IMR-90 (cell line): ENCODE measurements around the gene DLX6. TPM values are rescaled to one million over a fixed set of nuclear protein-coding genes. Genes with fewer than 3 reads are reported as not detected.

Source experiments
- ATAC-seq: fragments of 200-7000 bp; cut with Tn5 transposase; 2 replicates; pipeline ENCODE4 v1.9.1; 2020; ENCODE audit warnings: low read depth, mild to moderate bottlenecking, moderate library complexity
- BruUV-seq: library from RNA; stranded (reverse); fragments of 400-500 nt; replicated peaks from 2 replicates; lab custom pipeline; 2021; lab: Mats Ljungman, UMichigan
- CTCF ChIA-PET: fragments of 300-600 bp; formaldehyde crosslinking; extraction: SDS; loops from one replicate; lab custom pipeline; 2021; ENCODE audit warnings: antibody characterized with exemption; lab: Yijun Ruan, JAX
- POLR2A ChIA-PET: fragments of 300-600 bp; sonication (Branson Sonifier 250); formaldehyde crosslinking; loops from one replicate; lab custom pipeline; 2022; ENCODE audit warnings: antibody characterized with exemption; ENCODE audit not compliant: unreplicated experiment; lab: Charles Lee
- DNase-seq: peaks from one replicate; pipeline ENCODE4 v3.0.0; 2013
- H2AFZ ChIP-seq: replicated peaks from 2 replicates; pipeline ENCODE3; 2013; ENCODE audit warnings: low read length, mild to moderate bottlenecking; ENCODE audit not compliant: poor library complexity
- H2AK5ac ChIP-seq: 2 replicates; pipeline ENCODE4 v1.6.1; 2013; ENCODE audit warnings: low read depth, low read length, inconsistent platforms
- H2AK9ac ChIP-seq: replicated peaks from 2 replicates; pipeline ENCODE3; 2013; ENCODE audit warnings: mild to moderate bottlenecking, low read depth, low read length, moderate library complexity; ENCODE audit not compliant: poor library complexity
- H2BK120ac ChIP-seq: 2 replicates; pipeline ENCODE4 v1.6.1; 2013; ENCODE audit warnings: low read depth, low read length, inconsistent platforms
- H2BK15ac ChIP-seq: 3 replicates; pipeline ENCODE4 v1.6.1; 2013; ENCODE audit warnings: low read depth, low read length, inconsistent platforms
- H2BK20ac ChIP-seq: 2 replicates; pipeline ENCODE4 v1.6.1; 2013; ENCODE audit warnings: low read depth, mild to moderate bottlenecking, inconsistent platforms, low read length, moderate library complexity
- H2BK5ac ChIP-seq: 2 replicates; pipeline ENCODE4 v1.6.1; 2013; ENCODE audit warnings: mild to moderate bottlenecking, low read depth, low read length, inconsistent platforms; ENCODE audit not compliant: poor library complexity, severe bottlenecking
- H3K14ac ChIP-seq: replicated peaks from 2 replicates; pipeline ENCODE4 v1.6.1; 2013; ENCODE audit warnings: low read depth, low read length, inconsistent platforms
- H3K18ac ChIP-seq: 2 replicates; pipeline ENCODE4 v1.6.1; 2013; ENCODE audit warnings: low read depth, low read length, control low read depth
- H3K23ac ChIP-seq: 2 replicates; pipeline ENCODE4 v1.6.1; 2013; ENCODE audit warnings: low read depth, low read length, inconsistent platforms
- H3K27ac ChIP-seq: 2 replicates; pipeline ENCODE4 v1.5.1; 2013; ENCODE audit warnings: mild to moderate bottlenecking, control low read depth, low read length; ENCODE audit not compliant: insufficient read depth
- H3K27me3 ChIP-seq: 2 replicates; pipeline ENCODE4 v1.6.1; 2013; ENCODE audit warnings: low read length; ENCODE audit not compliant: control insufficient read depth, insufficient read depth
- H3K36me3 ChIP-seq: 2 replicates; pipeline ENCODE4 v1.6.1; 2013; ENCODE audit warnings: low read length, mixed read lengths; ENCODE audit not compliant: control insufficient read depth, insufficient read depth
- H3K4ac ChIP-seq: 2 replicates; pipeline ENCODE4 v1.6.1; 2013; ENCODE audit warnings: low read depth, low read length, inconsistent platforms
- H3K4me1 ChIP-seq: 2 replicates; pipeline ENCODE4 v1.6.1; 2013; ENCODE audit warnings: low read length, mixed read lengths; ENCODE audit not compliant: control insufficient read depth, insufficient read depth
- H3K4me2 ChIP-seq: 2 replicates; pipeline ENCODE4 v1.6.1; 2013; ENCODE audit warnings: low read depth, mild to moderate bottlenecking, control low read depth, low read length, moderate library complexity
- H3K4me3 ChIP-seq: 2 replicates; pipeline ENCODE4 v1.5.1; 2013; ENCODE audit warnings: low read depth, mild to moderate bottlenecking, control low read depth, low read length, moderate library complexity; ENCODE audit not compliant: insufficient read depth
- H3K56ac ChIP-seq: 2 replicates; pipeline ENCODE4 v1.6.1; 2013; ENCODE audit warnings: low read length, inconsistent platforms; ENCODE audit not compliant: insufficient read depth; ENCODE audit errors: extremely low read depth
- H3K79me1 ChIP-seq, 2 experiments: 2 replicates each; pipeline ENCODE4 v1.6.1; 2013; ENCODE audit warnings: low read length in 2 of 2, inconsistent platforms in 1 of 2, low read depth in 1 of 2
- H3K9ac ChIP-seq: 2 replicates; pipeline ENCODE4 v1.6.1; 2013; ENCODE audit warnings: low read depth, low read length, control low read depth
- H3K9me1 ChIP-seq: 2 replicates; pipeline ENCODE4 v1.6.1; 2013; ENCODE audit warnings: low read length, inconsistent platforms; ENCODE audit not compliant: insufficient read depth
- H3K9me3 ChIP-seq: 2 replicates; pipeline ENCODE4 v1.6.1; 2013; ENCODE audit warnings: low read length; ENCODE audit not compliant: control insufficient read depth, insufficient read depth
- H4K20me1 ChIP-seq: 2 replicates; pipeline ENCODE4 v1.6.1; 2013; ENCODE audit warnings: low read length, inconsistent platforms; ENCODE audit not compliant: insufficient read depth
- H4K5ac ChIP-seq: 2 replicates; pipeline ENCODE4 v1.6.1; 2013; ENCODE audit warnings: mild to moderate bottlenecking, low read depth, low read length, control low read depth
- H4K8ac ChIP-seq, 2 experiments: 2 replicates each; pipeline ENCODE4 v1.6.1; 2013; ENCODE audit warnings: low read depth in 2 of 2, low read length in 2 of 2, control low read depth in 1 of 2, inconsistent platforms in 1 of 2
- H4K91ac ChIP-seq: 2 replicates; pipeline ENCODE4 v1.6.1; 2013; ENCODE audit warnings: low read depth, low read length, inconsistent platforms; ENCODE audit not compliant: insufficient read depth
- BHLHE40 ChIP-seq: fragments of 150-350 bp; IDR thresholded peaks from 2 replicates; pipeline ENCODE4 v1.6.1; 2016; ENCODE audit warnings: mild to moderate bottlenecking, low read depth, low read length
- SMC3 ChIP-seq: fragments of 150-350 bp; IDR thresholded peaks from 2 replicates; pipeline ENCODE4 v1.6.1; 2016; ENCODE audit warnings: low read depth, mild to moderate bottlenecking, antibody characterized with exemption, low read length, moderate library complexity
- dilution Hi-C: fragments of 300-500 bp; cut with HindIII; formaldehyde crosslinking; loops from one replicate; pipeline ENCODE4 v1.14.3; 2018; ENCODE audit warnings: low sequenced_read_pairs; ENCODE audit not compliant: unreplicated experiment
- in situ Hi-C: fragments of 300-500 bp; cut with MboI; formaldehyde crosslinking; loops from 3 replicates; pipeline ENCODE4 v1.14.3; 2019; ENCODE audit warnings: low sequenced_read_pairs, inconsistent platforms, mixed read lengths
- intact Hi-C: fragments of 100-400 bp; cut with micrococcal nuclease; formaldehyde crosslinking; loops from 2 replicates; pipeline ENCODE4 v1.10.0; 2022
- polyA plus RNA-seq, 3 experiments: library from polyadenylated mRNA; depleted of rRNA; stranded (reverse); fragments of >200 nt; gene quantifications; 2 replicates each; pipeline ENCODE4 v1.2.3, GENCODE V29; 2012; ENCODE audit warnings: low replicate concordance in 1 of 3
- total RNA-seq: library from RNA; depleted of rRNA; stranded (reverse); fragments of >200 nt; gene quantifications from 2 replicates; pipeline ENCODE4 v1.2.3, GENCODE V29; 2012
- TF ChIP-seq, protein P1 (sequence below): conservative IDR thresholded peaks from 2 replicates; pipeline ENCODE4 v1.5.1; 2012; ENCODE audit warnings: mild to moderate bottlenecking, low read depth, low read length, improper control_type of control experiment
- TF ChIP-seq, protein P2 (sequence below): fragments of 150-350 bp; IDR thresholded peaks from 2 replicates; pipeline ENCODE4 v1.6.1; 2016; ENCODE audit warnings: low read depth, mild to moderate bottlenecking, low read length, moderate library complexity, borderline replicate concordance
- TF ChIP-seq, protein P3 (sequence below): fragments of 150-350 bp; IDR thresholded peaks from 2 replicates; pipeline ENCODE4 v1.6.1; 2017; ENCODE audit warnings: mild to moderate bottlenecking, antibody characterized with exemption, low read length, low read depth

DLX6 gene
- total and polyA plus RNA-seq, 2 of the 4 experiments (the other 2 are of a cell fraction) = not detected

DNA sequence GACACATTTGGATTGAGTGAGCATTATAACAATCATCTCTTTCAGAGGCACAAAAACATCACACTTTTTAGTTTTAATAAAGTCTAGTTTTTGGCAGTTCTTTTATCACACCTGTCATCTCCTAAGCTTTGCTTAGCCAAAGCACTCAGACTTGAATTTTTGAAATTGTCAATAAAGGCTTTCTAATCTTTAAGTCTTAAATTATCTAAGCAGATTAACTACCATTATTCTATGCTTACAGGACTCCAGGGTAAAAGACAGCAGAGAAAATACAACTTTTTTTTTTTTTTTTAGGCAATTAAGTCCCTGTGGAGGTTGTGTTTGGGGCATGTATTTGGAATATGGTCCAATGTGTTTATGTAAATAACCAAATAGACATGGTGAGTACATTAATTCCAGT is 17.6 kb upstream of the DLX6 start:
- ChIA-PET POLR2A (no interaction called here), CTCF (interaction anchor here (0.7 kb wide), 1 partner anchor 40 kb away, joined by 14 read pairs; no protein-coding TSS in a partner anchor)

More for the DNA sequence above, 17.6 kb upstream of the DLX6 start:
- Histone ChIP-seq H3K27me3 (peaks cover 22% of the 10 kb centered on the region), H3K79me1 (no peaks in the 10 kb centered on the region), H2BK120ac (no peak overlapping the region), H2AK5ac (no peak overlapping the region), H3K4me3 (no peak overlapping the region), H2BK20ac (no peak overlapping the region), H3K23ac (no peak overlapping the region), H2AFZ (no peak overlapping the region), H3K4ac (no peak overlapping the region), H3K4me2 (no peak overlapping the region), H3K18ac (no peak overlapping the region), H3K14ac (no peak overlapping the region), H3K27ac (no peak overlapping the region), H2BK5ac (no peak overlapping the region), H4K5ac (no peak overlapping the region), H3K36me3 (no peaks in the 10 kb centered on the region), H3K56ac (no peak overlapping the region), H4K20me1 (no peaks in the 10 kb centered on the region), H3K9ac (no peak overlapping the region), H2AK9ac (no peak overlapping the region), H3K9me3 (peaks cover 4% of the 10 kb centered on the region; the same call in 1 of the 2 replicates), H3K4me1 (no peaks in the 10 kb centered on the region), H3K9me1 (no peaks in the 10 kb centered on the region), H4K8ac (no peak overlapping the region), H4K91ac (no peak overlapping the region), H2BK15ac (no peak overlapping the region)
- no peak for ATAC-seq
- in situ Hi-C loops (no loop called here), dilution Hi-C loops (no loop called here), intact Hi-C loops (no loop called here)
- DNase-seq = no peak
- no TSS peak for BruUV-seq
- TF ChIP-seq BHLHE40 (no peak), SMC3 (no peak)
- TF ChIP-seq, protein P1, sequence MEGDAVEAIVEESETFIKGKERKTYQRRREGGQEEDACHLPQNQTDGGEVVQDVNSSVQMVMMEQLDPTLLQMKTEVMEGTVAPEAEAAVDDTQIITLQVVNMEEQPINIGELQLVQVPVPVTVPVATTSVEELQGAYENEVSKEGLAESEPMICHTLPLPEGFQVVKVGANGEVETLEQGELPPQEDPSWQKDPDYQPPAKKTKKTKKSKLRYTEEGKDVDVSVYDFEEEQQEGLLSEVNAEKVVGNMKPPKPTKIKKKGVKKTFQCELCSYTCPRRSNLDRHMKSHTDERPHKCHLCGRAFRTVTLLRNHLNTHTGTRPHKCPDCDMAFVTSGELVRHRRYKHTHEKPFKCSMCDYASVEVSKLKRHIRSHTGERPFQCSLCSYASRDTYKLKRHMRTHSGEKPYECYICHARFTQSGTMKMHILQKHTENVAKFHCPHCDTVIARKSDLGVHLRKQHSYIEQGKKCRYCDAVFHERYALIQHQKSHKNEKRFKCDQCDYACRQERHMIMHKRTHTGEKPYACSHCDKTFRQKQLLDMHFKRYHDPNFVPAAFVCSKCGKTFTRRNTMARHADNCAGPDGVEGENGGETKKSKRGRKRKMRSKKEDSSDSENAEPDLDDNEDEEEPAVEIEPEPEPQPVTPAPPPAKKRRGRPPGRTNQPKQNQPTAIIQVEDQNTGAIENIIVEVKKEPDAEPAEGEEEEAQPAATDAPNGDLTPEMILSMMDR = no peak
- TF ChIP-seq, protein P2, sequence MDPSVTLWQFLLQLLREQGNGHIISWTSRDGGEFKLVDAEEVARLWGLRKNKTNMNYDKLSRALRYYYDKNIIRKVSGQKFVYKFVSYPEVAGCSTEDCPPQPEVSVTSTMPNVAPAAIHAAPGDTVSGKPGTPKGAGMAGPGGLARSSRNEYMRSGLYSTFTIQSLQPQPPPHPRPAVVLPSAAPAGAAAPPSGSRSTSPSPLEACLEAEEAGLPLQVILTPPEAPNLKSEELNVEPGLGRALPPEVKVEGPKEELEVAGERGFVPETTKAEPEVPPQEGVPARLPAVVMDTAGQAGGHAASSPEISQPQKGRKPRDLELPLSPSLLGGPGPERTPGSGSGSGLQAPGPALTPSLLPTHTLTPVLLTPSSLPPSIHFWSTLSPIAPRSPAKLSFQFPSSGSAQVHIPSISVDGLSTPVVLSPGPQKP = no peak
- TF ChIP-seq, protein P3, sequence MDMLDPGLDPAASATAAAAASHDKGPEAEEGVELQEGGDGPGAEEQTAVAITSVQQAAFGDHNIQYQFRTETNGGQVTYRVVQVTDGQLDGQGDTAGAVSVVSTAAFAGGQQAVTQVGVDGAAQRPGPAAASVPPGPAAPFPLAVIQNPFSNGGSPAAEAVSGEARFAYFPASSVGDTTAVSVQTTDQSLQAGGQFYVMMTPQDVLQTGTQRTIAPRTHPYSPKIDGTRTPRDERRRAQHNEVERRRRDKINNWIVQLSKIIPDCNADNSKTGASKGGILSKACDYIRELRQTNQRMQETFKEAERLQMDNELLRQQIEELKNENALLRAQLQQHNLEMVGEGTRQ = no peak
